NCI-H345 treated with DMSO at 0.1 percent for 48 hours (cell line): ENCODE results near the gene NTMT2.

Experiments used
- DNase-seq: peaks from one replicate; lab custom pipeline; 2025; ENCODE audit not compliant: unreplicated experiment; lab: John Stamatoyannopoulos, UW

NTMT2 gene

GRCh38 chr1:170205301-170205700, 59.5 kb downstream of the NTMT2 start:
- DNase-seq, result no peak

DNA sequence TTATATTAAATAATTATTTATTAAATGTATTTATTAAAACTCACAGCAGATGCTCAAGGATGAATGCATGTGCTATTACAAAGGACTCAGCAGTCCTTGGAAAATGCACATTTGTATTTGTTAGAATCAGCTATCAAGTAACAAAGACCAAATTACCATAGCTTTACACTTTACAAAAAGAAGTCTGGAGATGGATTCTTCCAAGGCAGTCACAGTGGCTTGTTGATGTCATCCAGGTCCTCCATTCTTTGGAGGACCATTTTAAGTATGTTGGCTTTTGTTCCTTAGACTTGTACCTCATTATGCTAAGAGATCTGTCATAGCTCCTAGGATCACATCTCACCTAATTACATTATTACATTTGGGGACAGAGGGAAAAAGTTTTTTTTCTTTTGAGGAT, 63.4 kb downstream of the NTMT2 start:
- no peak for DNase-seq

GRCh38 chr1:170210142-170210541, 64.4 kb downstream of the NTMT2 start:
- DNase-seq, result no peak

DNA sequence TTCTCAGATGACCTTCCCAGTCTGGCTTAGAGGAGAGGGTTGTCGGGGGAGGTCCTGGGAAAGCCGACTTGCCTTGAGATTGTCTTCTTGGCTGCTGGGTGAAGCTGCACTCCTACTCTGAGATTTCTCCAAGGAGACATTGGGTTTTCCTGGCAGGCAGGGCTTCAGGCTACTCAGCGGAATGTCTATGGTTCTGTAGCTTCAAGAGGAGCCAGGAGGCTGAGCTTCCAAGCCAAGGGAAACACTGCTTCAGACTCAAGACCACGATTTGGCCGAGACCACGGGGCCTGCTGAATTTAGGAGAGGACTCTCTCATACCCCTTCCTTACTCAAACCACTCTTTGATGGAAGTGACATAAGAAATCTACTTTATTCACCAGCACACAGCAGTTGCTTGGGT, 67.8 kb downstream of the NTMT2 start:
- no peak for DNase-seq

DNA sequence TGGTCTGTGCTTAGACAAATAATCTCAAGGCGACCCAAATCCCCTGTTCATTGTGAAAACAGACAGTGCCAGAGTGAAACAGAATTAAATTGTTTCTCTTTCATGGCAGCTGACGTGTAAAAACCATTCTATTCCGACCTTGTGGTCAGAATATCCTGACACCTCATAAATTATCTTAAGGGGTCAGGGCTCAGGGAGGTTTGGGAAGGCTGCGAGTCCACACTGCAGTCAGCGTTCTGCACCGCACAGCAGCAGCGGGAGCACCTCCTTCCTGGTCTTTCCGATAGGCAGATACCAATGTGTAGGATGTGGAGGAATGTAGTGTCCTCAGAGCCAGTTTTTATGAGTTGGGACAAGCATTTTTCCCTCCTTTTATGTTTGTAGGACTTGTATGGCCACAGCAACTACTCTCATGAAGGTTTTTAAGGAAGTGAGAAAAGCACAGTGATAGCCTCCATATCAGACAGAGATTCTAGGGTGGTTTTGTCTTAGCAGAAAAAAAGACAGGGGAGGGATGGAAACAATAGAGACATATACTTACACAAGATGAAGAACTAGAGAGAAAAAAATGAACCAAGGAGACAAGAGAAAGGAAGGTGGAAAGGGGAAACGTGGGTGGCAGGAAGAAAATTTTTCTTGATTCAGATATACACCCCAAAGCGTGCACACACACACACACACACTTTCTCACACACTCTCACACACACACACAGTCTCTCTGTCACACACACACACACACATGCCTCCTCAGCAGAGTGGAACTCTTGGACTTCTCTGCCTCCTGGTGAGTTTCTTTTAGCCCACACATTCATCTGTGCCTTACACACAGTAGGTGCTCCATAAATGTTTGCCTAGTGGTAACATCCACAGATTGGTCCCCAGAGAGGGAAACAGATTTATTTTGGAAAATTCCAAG, 68.6 kb downstream of the NTMT2 start:
- DNase-seq, result no peak

DNA sequence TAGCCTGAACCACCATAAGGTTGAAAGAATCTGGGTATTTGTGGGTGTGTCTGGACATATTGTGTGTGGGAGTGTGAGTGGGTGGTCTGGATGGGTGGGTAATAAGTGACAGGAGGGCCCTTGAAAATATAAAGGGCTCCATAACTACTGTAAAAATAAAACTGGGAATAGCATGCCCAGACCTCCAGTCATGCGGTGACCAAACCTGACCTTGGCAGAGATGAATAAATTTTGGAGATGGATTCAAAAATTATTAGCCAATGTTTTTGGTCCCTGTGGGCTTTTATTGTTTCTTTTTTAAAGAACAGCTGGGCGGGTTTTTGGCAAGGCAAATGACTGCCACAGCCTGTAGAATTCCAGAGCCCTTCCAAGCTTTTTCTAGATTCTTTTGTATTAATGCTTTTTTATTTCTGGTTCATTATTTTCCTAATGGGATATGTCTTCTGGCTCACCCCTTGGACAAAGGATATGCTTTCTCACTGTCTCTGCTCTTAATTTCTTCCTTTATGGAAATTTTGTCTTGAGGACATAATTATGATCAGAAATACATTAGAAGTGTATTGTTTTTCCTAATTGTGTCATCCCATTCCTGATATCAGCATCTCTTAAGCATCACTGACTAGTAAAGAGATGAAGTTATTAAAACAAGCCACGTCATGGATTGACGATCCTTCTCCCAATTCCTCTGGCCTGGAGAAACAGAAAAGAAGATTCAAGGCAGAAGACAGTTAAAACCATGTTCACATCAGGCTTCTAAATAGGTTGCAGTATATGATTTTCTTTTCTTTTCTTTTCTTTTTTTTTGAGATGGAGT, 69.5 kb downstream of the NTMT2 start:
- DNase-seq, result no peak

GRCh38 chr1:170217517-170218256, 71.9 kb downstream of the NTMT2 start:
- DNase-seq, result no peak

DNA sequence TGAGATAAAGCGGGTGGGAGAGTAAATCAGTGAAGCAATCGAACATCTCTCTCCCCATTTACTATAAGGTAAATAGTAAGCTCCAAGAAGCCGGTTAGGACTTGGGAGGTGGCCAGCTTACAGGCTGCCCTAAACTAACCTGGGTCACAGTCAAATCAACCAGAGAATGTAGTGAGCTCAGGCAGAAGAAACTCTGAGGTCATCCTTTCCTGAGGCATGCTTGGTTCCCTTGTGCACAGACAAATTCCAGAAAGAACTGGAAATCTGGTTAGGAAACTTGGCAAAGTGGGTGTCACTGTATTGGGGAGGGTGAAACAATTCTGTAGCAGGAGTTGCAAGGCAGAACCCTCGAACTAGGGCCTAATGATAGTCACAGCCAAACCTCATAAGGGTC, 72.5 kb downstream of the NTMT2 start:
- DNase-seq, result no peak
